Gastrocnemius medialis (tissue), 4 donors: Measurements from ENCODE around the gene DKKL1.

Experiments
- CTCF ChIP-seq, 5 experiments: fragments of 450-650 bp in 3 of 5; fragments of 200-600 bp in 2 of 5; sonication (generic) in 2 of 5; IDR thresholded peaks in 4 of 5; conservative IDR thresholded peaks in 1 of 5; 1 replicate in 4 of 5; 2 replicates in 1 of 5; pipeline ENCODE4 v1.5.1; 2016 to 2019; ENCODE audit warnings: antibody characterized with exemption in 5 of 5, mild to moderate bottlenecking in 3 of 5, moderate library complexity in 3 of 5
- POLR2A ChIP-seq, 2 donors: fragments of 450-650 bp; IDR thresholded peaks; one replicate each; pipeline ENCODE4 v1.6.1; 2017; ENCODE audit warnings: antibody characterized with exemption in 2 of 2, mild to moderate bottlenecking in 2 of 2, moderate library complexity in 2 of 2

GRCh38 chr19:49335784-49336481 is 27.7 kb upstream of the DKKL1 start:
- TF ChIP-seq CTCF (IDR thresholded peaks at IDR 0.05 in 4 of 5, conservative IDR thresholded peaks at IDR 0.05 in 1 of 5) = no peak
- no peak for TF ChIP-seq POLR2A (IDR thresholded peaks at IDR 0.05)
